Mucosa of descending colon (tissue), 3 donors: Measurements from ENCODE around the gene PAFAH1B2. TPM values are rescaled to one million over a fixed set of nuclear protein-coding genes. Genes with fewer than 3 reads are reported as not detected.

ENCODE experiments used
- ATAC-seq: fragments of 200-7000 bp; cut with Tn5 transposase; one replicate; pipeline ENCODE4 v1.9.1; 2020; ENCODE audit warnings: mild to moderate bottlenecking, moderate library complexity
- DNase-seq, 3 donors: peaks; one replicate each; pipeline ENCODE4 v3.0.0-alpha.2; 2020
- H3K36me3 ChIP-seq: fragments of 200-600 bp; one replicate; pipeline ENCODE4 v1.8.0; 2021; ENCODE audit warnings: low read depth, mild to moderate bottlenecking
- H3K4me1 ChIP-seq: fragments of 200-600 bp; one replicate; pipeline ENCODE4 v1.8.0; 2021; ENCODE audit warnings: low read depth, mild to moderate bottlenecking
- H3K4me3 ChIP-seq: fragments of 200-600 bp; one replicate; pipeline ENCODE4 v1.8.0; 2021; ENCODE audit warnings: mild to moderate bottlenecking
- H3K9me3 ChIP-seq: fragments of 200-600 bp; one replicate; pipeline ENCODE4 v1.8.0; 2021; ENCODE audit warnings: mild to moderate bottlenecking
- intact Hi-C, 2 donors: fragments of 100-400 bp; cut with DNase I in 1 of 2; cut with micrococcal nuclease in 1 of 2; formaldehyde crosslinking; loops; one replicate each; pipeline versions ENCODE4 v1.11.0 to v1.11.1; 2022; cut with DNase I, micrococcal nuclease
- total RNA-seq, 3 donors: library from RNA; stranded (reverse); fragmentation: NEBNext Ultra II Directional in 2 of 3; extraction: Animal tissue kit (Norgen Biotek cat#: 25700) in 2 of 3; gene quantifications; one replicate each; pipeline versions ENCODE4 v1.2.1 to v1.2.4, GENCODE V29; 2021 to 2023
- TF ChIP-seq, protein P1 (sequence below): fragments of 200-600 bp; IDR thresholded peaks from one replicate; pipeline ENCODE4 v1.8.0; 2022; ENCODE audit warnings: antibody characterized with exemption, mild to moderate bottlenecking
- donor health status: DM: no; HTN: no; CAD: no; lungs with moderate emphysema.
- donor health status: DM: no; HTN: no; CAD: no.
- donor health status: DM: no; HTN: yes; CAD: no.

Gene PAFAH1B2
- total RNA-seq, 3 donors from 2014 or later: 67.9 to 72.7 (median 71.9) TPM

DNA sequence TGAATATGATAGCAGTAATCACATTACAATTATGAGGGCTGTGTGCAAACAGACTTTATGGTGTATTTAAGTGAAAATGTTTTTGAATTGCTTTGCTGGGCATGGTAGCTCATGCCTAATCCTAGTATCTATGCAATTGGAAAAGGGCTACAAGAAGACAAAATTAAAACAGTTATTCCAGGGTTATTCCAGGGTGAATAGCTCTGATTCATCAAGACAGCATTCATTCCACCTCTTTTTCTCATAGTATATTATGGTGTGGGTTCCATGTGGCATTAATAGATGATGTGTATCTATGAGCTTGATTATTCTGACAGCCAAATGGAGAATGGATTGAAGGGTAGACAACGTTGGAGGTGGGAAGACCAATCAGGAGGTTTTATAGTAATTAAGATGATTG lies 22.4 kb downstream of the PAFAH1B2 start:
- Histone ChIP-seq H3K4me3 (no peak overlapping the region), H3K9me3 (no peaks in the 10 kb centered on the region), H3K36me3 (peaks cover 6% of the 10 kb centered on the region), H3K4me1 (no peaks in the 10 kb centered on the region)
- intact Hi-C loops: no loop called here
- ATAC-seq: no peak
- TF ChIP-seq, protein P1, sequence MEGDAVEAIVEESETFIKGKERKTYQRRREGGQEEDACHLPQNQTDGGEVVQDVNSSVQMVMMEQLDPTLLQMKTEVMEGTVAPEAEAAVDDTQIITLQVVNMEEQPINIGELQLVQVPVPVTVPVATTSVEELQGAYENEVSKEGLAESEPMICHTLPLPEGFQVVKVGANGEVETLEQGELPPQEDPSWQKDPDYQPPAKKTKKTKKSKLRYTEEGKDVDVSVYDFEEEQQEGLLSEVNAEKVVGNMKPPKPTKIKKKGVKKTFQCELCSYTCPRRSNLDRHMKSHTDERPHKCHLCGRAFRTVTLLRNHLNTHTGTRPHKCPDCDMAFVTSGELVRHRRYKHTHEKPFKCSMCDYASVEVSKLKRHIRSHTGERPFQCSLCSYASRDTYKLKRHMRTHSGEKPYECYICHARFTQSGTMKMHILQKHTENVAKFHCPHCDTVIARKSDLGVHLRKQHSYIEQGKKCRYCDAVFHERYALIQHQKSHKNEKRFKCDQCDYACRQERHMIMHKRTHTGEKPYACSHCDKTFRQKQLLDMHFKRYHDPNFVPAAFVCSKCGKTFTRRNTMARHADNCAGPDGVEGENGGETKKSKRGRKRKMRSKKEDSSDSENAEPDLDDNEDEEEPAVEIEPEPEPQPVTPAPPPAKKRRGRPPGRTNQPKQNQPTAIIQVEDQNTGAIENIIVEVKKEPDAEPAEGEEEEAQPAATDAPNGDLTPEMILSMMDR: no peak
- DNase-seq: no peak

DNA sequence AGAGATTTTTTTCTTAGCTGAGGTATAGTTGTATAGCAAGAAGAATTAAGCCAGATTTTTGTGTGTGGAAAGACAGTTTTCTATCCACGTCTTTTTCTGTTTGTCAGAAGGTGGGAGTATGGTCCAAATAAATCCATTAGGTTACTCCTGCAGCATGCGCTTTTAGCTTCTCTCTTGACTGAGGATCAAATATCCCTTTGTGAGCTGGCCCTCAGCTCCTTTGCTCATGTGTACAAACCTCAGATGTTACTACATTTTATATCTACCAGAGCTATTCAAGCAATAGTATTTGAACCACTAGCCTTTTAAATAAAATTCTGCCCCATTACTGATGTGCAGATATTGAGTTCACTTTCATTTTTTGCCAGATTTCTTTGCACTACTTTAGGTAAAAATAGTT lies 25.6 kb downstream of the PAFAH1B2 start:
- Histone ChIP-seq H3K4me3 (no peak overlapping the region), H3K36me3 (no peaks in the 10 kb centered on the region), H3K4me1 (no peaks in the 10 kb centered on the region), H3K9me3 (no peaks in the 10 kb centered on the region)
- intact Hi-C loops: no loop called here
- TF ChIP-seq, protein P1: no peak
- DNase-seq: no peak
- ATAC-seq: no peak

DNA sequence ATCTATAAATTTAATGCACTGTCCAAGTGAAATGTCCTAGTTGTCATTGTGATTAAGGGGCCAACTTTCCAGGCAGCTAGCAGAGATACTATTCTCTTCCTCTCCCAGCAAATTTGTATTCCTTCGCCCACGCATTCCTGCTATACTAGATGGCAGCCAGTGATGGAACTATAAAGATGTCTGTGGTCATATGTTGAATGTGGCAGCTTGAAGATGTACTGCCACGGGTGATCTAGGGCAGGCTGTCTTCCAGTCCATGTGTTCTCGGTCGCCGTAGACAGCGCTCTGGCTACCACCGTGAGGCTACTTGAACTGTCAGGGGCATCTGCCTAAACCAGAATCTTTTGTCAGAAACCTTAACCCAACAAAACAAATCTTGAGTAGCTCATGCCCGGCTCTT lies 26.1 kb downstream of the PAFAH1B2 start:
- no peak for ATAC-seq
- H3K36me3 ChIP-seq: no peaks in the 10 kb centered on the region
- TF ChIP-seq, protein P1: no peak
- no peak for DNase-seq
- no peaks in the 10 kb centered on the region for H3K9me3 ChIP-seq
- intact Hi-C loops: no loop called here
- H3K4me3 ChIP-seq: no peak overlapping the region
- H3K4me1 ChIP-seq: no peaks in the 10 kb centered on the region

DNA sequence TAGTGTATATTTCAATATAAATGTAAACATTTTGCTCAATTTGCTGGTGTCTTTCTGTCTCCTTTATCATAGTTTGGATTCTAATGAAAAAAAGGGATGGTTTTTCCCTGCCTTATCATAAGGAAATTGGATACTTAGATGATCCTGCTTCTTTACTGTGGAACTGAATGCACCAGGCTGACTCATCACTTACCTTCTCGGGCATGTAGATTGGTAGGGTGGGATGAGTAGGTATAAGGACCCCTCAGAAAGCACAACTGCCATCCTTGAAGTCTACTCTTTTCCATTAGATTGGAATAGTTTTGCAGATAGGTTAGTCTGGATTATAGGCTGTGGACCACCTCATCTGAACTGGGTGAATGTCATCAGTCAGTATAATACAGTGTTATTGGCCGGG lies 26.9 kb downstream of the PAFAH1B2 start:
- H3K36me3 ChIP-seq: no peaks in the 10 kb centered on the region
- no peaks in the 10 kb centered on the region for H3K4me1 ChIP-seq
- H3K4me3 ChIP-seq: no peak overlapping the region
- no peak for DNase-seq
- intact Hi-C loops: no loop called here
- no peaks in the 10 kb centered on the region for H3K9me3 ChIP-seq
- ATAC-seq: no peak
- TF ChIP-seq, protein P1: no peak

DNA sequence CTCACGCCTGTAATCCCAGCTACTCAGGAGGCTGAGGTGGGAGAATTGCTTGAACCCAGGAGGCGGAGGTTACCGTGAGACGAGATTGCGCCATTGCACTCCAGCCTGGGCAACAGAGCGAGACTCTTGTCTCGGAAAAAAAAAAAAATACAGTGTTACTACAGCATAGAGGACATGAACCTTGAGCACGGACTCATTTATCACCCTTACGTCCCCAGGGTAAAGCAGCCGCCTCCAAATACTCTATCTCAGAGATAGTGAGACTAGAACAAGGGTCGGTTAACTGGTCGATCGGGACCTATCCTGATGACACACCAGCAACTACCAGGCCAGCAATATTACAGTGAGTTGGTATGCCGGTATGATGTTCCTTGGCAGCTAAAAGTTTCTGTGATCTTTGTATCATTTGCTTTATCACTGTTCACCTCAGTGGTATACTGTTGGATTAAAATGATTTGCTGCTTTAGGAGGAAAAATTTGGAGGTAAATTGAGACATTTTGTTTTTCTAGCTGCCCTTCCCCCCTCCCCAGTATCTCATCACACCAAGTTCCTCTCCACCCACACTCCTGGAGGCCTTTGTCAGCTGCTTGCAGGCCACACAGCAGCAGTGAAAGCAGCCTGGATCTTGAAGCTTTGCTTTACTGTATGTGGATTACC lies 27.4 kb downstream of the PAFAH1B2 start:
- DNase-seq (no peak), ATAC-seq (no peak)
- Histone ChIP-seq H3K36me3 (no peaks in the 10 kb centered on the region), H3K4me3 (no peak overlapping the region), H3K9me3 (no peaks in the 10 kb centered on the region), H3K4me1 (no peaks in the 10 kb centered on the region)
- TF ChIP-seq, protein P1: no peak
- intact Hi-C loops: no loop called here
